MM.1S (cell line): ENCODE data around the gene NANOS3.

Experiments used
- DNase-seq: peaks from one replicate; pipeline ENCODE4 v3.0.0-alpha.2; 2015
- H2AFZ ChIP-seq: fragments of 300-600 bp; sonication (generic); 2 replicates; pipeline ENCODE4 v1.6.0; 2016; ENCODE audit warnings: antibody characterized with exemption, low read length
- H3F3A ChIP-seq: fragments of 300-600 bp; sonication (generic); 2 replicates; pipeline ENCODE4 v1.6.1; 2016; ENCODE audit warnings: mild to moderate bottlenecking, antibody characterized with exemption, low read length, moderate library complexity, mixed read lengths; ENCODE audit not compliant: insufficient read depth
- H3K27ac ChIP-seq: fragments of 300-600 bp; sonication (generic); 2 replicates; pipeline ENCODE4 v1.5.1; 2016; ENCODE audit warnings: mild to moderate bottlenecking, low read length
- H3K27me3 ChIP-seq: fragments of 300-600 bp; sonication (generic); replicated peaks from 2 replicates; pipeline ENCODE4 v1.6.0; 2016; ENCODE audit warnings: low read length; ENCODE audit not compliant: insufficient read depth
- H3K36me3 ChIP-seq: fragments of 300-600 bp; sonication (generic); replicated peaks from 2 replicates; pipeline ENCODE4 v1.6.1; 2016; ENCODE audit warnings: mild to moderate bottlenecking, low read length, mixed read lengths; ENCODE audit not compliant: insufficient read depth
- H3K4me1 ChIP-seq: fragments of 300-600 bp; sonication (generic); 2 replicates; pipeline ENCODE4 v1.6.1; 2016; ENCODE audit warnings: low read length, mixed read lengths
- H3K4me2 ChIP-seq: fragments of 300-600 bp; sonication (generic); 2 replicates; pipeline ENCODE4 v1.6.0; 2016; ENCODE audit warnings: low read depth, low read length
- H3K4me3 ChIP-seq: fragments of 300-600 bp; sonication (generic); 2 replicates; pipeline ENCODE4 v1.5.1; 2016; ENCODE audit warnings: low read length, mixed read lengths
- H3K79me2 ChIP-seq: fragments of 300-600 bp; sonication (generic); 2 replicates; pipeline ENCODE4 v1.6.1; 2016; ENCODE audit warnings: mixed run types, low read length, mixed read lengths
- H3K9ac ChIP-seq: fragments of 300-600 bp; sonication (generic); 2 replicates; pipeline ENCODE4 v1.6.1; 2016; ENCODE audit warnings: low read length, mixed read lengths
- H3K9me2 ChIP-seq: fragments of 300-600 bp; sonication (generic); replicated peaks from 2 replicates; pipeline ENCODE4 v1.6.1; 2016; ENCODE audit warnings: mild to moderate bottlenecking, low read length, mixed read lengths; ENCODE audit not compliant: insufficient read depth
- H3K9me3 ChIP-seq: fragments of 300-600 bp; sonication (generic); replicated peaks from 2 replicates; pipeline ENCODE4 v1.6.1; 2016; ENCODE audit warnings: mild to moderate bottlenecking, low read length, mixed read lengths; ENCODE audit not compliant: insufficient read depth
- H4K20me1 ChIP-seq: fragments of 300-600 bp; sonication (generic); 2 replicates; pipeline ENCODE4 v1.6.1; 2016; ENCODE audit warnings: mild to moderate bottlenecking, low read length, moderate library complexity, mixed read lengths; ENCODE audit not compliant: insufficient read depth
- EZH2 ChIP-seq: fragments of 300-600 bp; sonication (generic); optimal IDR thresholded peaks from 2 replicates; pipeline ENCODE3; 2017; ENCODE audit warnings: low read depth, mild to moderate bottlenecking, antibody characterized with exemption, low read length, mixed read lengths
- EZH2phosphoT487 ChIP-seq: fragments of 300-600 bp; sonication (generic); IDR thresholded peaks from 2 replicates; pipeline ENCODE4 v1.6.1; 2018; ENCODE audit warnings: antibody characterized with exemption, low read length
- TF ChIP-seq, protein P1 (sequence below): fragments of 300-600 bp; sonication (generic); IDR thresholded peaks from 2 replicates; pipeline ENCODE4 v1.5.1; 2016; ENCODE audit warnings: antibody characterized with exemption, low read length, mixed read lengths

The NANOS3 gene

DNA sequence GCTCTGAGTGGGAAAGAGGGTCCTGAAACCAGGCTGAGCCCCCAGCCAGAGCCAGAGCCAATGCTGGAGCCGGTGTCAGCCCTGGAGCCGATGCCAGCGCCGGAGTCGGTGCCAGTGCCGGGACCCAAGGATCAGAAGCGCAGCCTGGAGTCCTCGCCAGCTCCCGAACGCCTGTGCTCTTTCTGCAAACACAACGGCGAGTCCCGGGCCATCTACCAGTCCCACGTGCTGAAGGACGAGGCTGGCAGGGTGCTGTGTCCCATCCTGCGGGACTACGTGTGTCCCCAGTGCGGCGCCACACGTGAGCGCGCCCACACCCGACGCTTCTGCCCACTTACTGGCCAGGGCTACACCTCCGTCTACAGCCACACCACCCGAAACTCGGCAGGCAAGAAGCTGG lies 369 bp downstream of the NANOS3 start:
- Histone ChIP-seq H2AFZ (no peak overlapping the region), H3K4me3 (no peak overlapping the region), H4K20me1 (no peaks in the 10 kb centered on the region), H3K4me2 (no peak overlapping the region), H3K9me3 (no peaks in the 10 kb centered on the region), H3F3A (no peaks in the 10 kb centered on the region), H3K36me3 (no peaks in the 10 kb centered on the region), H3K9ac (no peak overlapping the region), H3K27ac (no peak overlapping the region), H3K27me3 (peaks cover 50% of the 10 kb centered on the region), H3K9me2 (no peaks in the 10 kb centered on the region), H3K79me2 (no peaks in the 10 kb centered on the region), H3K4me1 (peaks cover 16% of the 10 kb centered on the region)
- no peak for DNase-seq
- TF ChIP-seq, protein P1, sequence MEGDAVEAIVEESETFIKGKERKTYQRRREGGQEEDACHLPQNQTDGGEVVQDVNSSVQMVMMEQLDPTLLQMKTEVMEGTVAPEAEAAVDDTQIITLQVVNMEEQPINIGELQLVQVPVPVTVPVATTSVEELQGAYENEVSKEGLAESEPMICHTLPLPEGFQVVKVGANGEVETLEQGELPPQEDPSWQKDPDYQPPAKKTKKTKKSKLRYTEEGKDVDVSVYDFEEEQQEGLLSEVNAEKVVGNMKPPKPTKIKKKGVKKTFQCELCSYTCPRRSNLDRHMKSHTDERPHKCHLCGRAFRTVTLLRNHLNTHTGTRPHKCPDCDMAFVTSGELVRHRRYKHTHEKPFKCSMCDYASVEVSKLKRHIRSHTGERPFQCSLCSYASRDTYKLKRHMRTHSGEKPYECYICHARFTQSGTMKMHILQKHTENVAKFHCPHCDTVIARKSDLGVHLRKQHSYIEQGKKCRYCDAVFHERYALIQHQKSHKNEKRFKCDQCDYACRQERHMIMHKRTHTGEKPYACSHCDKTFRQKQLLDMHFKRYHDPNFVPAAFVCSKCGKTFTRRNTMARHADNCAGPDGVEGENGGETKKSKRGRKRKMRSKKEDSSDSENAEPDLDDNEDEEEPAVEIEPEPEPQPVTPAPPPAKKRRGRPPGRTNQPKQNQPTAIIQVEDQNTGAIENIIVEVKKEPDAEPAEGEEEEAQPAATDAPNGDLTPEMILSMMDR = no peak
- no peak for TF ChIP-seq EZH2phosphoT487
- no peak for TF ChIP-seq EZH2

DNA sequence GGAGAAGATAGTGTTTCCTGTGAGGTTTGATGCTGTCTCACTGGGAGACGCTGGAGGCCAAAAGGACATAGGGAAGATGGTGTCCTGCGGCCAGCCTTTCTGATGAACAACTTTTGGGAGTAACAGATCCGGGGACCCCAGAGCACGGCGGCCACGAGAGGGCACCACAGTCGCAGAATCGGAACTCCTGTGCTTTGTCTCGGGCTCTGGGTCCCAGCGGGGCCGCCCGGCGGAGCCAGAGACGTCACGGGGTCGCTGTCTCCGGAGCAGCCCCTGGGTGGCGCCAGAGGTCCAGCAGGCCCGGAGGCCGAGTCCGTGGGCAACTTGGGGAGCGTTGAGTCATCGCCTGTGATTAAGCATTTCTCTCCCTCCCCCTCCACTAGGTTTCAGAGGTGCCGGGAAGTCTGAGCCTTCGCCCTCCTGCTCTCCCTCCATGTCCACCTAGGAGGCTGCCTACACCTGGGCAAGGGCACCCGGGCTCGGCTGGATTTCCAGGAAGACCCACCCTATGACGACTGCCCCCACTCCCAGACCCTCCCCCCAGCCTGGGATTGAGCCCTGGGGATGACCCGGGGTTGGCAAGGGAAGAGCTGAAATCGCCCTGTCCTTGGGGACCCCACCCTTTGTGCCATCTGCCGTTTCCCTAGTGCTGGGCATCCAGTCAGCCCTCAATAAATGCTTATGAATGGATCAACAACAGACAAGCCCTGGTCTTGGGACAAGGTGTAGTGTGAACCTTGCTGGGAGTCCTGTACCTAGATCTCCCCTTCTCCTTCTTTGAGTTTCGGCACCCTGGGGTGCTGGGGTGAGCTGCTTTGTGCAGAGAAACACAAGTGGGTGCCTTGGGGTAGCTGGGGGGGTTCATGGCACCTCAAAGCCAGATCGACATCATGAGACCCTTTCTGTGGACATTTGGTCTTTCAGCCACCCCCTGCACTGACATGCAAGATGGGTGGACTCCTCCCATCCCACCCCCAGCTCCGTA lies 3.4 kb downstream of the NANOS3 start:
- Histone ChIP-seq H3K36me3 (no peaks in the 10 kb centered on the region), H3K9me2 (no peaks in the 10 kb centered on the region), H3K4me3 (peak overlapping the region; percentile 46), H3K4me1 (peaks cover 28% of the 10 kb centered on the region), H3K9ac (peak overlapping the region; percentile 73), H3K9me3 (no peaks in the 10 kb centered on the region), H2AFZ (peak overlapping the region; percentile 88), H3K27me3 (peaks cover 28% of the 10 kb centered on the region), H3K79me2 (no peaks in the 10 kb centered on the region), H3K27ac (peak overlapping the region; percentile 59), H3F3A (no peaks in the 10 kb centered on the region), H3K4me2 (peak overlapping the region; percentile 98), H4K20me1 (no peaks in the 10 kb centered on the region)
- DNase-seq = peak; percentile 94
- no peak for TF ChIP-seq EZH2phosphoT487
- TF ChIP-seq EZH2 = no peak
- TF ChIP-seq, protein P1 = peak; percentile 97

DNA sequence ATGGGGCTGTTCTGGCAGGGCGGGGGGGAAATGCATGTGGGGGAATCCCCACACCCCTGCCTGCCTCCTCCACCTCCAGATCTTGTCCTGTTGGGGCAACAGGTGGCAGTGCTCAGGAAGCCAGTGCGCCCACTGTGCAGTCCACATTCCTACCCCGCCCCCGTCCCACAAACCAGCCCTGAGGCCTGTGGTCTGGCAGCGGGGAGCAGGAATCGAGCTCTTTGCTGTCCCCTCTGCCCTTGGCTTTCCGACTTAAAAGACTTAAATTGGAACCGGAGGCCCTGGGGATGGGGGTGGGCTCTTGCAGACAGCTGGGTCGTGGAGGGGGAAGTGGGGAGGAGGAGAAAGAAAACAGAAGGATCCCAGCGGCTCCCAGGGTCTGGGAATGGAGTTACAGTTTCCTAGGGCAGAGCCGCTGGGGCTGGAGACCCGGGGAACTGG lies 4.3 kb downstream of the NANOS3 start:
- Histone ChIP-seq H3K27me3 (peaks cover 20% of the 10 kb centered on the region), H3K9me2 (no peaks in the 10 kb centered on the region), H3F3A (no peaks in the 10 kb centered on the region), H3K27ac (peak overlapping the region; percentile 37; the same call in 1 of the 2 replicates), H3K4me1 (peaks cover 33% of the 10 kb centered on the region), H3K9me3 (no peaks in the 10 kb centered on the region), H4K20me1 (no peaks in the 10 kb centered on the region), H3K36me3 (no peaks in the 10 kb centered on the region), H3K79me2 (no peaks in the 10 kb centered on the region), H3K9ac (peak overlapping the region; percentile 19; the same call in 1 of the 2 replicates), H3K4me3 (no peak overlapping the region), H2AFZ (peak overlapping the region; percentile 88), H3K4me2 (peak overlapping the region; percentile 98; the same call in 1 of the 2 replicates)
- TF ChIP-seq, protein P1 = peak; percentile 15; the same call in 1 of the 2 replicates
- TF ChIP-seq EZH2phosphoT487 (no peak), EZH2 (no peak)
- peak; percentile 48 for DNase-seq
